Astrocyte of the cerebellum (primary cell): ENCODE data around the gene LRFN5.
A peak's percentile ranks its signal among the peaks of the same experiment; 100 is the strongest.

ENCODE experiments used
- DNase-seq: peaks from one replicate; pipeline ENCODE4 v3.0.0-alpha.2; 2011; ENCODE audit warnings: low read depth
- H3K4me3 ChIP-seq: 2 replicates; pipeline ENCODE4 v1.5.1; 2011; ENCODE audit warnings: mild to moderate bottlenecking, low read depth, low read length, moderate library complexity
- CTCF ChIP-seq: IDR thresholded peaks from 2 replicates; pipeline ENCODE4 v1.5.1; 2012; ENCODE audit warnings: low read length, low read depth, moderate library complexity, mild to moderate bottlenecking; ENCODE audit errors: missing control alignments
- in situ Hi-C: cut with HindIII; loops from 2 replicates; pipeline ENCODE4 v1.10.0; 2017; ENCODE audit warnings: low sequenced_read_pairs

The LRFN5 gene

DNA sequence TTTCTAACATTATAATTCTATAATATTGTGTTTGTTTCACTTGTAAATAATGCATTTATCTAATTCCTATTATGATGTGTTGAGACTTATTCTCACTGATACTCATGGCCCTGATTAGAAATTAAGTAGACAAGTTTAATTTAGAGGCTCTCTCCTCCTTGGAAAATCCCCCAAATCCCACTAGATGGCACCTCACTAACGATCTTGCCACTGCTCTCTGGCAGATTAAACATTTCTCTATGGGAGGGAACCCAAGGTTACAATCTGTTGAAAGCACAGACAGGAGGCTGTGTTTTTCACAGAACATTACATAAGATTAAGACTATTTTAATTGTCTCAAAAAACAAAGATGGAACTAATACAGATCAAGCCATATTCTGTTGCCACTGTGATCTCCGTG is 318.7 kb downstream of the LRFN5 start:
- in situ Hi-C loops = no loop called here
- peak; percentile 42 for TF ChIP-seq CTCF
- no peak overlapping the region for H3K4me3 ChIP-seq
- DNase-seq = peak; percentile 5

GRCh38 chr14:41950428-41951151 is 343.9 kb downstream of the LRFN5 start:
- in situ Hi-C loops = no loop called here
- TF ChIP-seq CTCF = no peak
- DNase-seq = no peak

More at GRCh38 chr14:41950428-41951151, 343.9 kb downstream of the LRFN5 start:
- H3K4me3 ChIP-seq = no peak overlapping the region
